Thoracic aorta (tissue), 2 donors: ENCODE measurements around the gene FADS6. TPM values are rescaled to one million over a fixed set of nuclear protein-coding genes. Genes with fewer than 3 reads are reported as not detected.

ENCODE experiments used
- ATAC-seq: fragments of 150-250 bp; one replicate; pipeline ENCODE4 v1.8.0; 2017; ENCODE audit warnings: low read depth; ENCODE audit not compliant: insufficient number of reproducible peaks, low FRiP score
- DNase-seq: peaks from one replicate; pipeline ENCODE4 v3.0.0-alpha.2; 2020; ENCODE audit warnings: low spot score
- H3K27ac ChIP-seq, 2 donors: fragments of 200-600 bp; sonication (generic); 1 replicate in 1 of 2; 2 replicates in 1 of 2; pipeline ENCODE4 v1.5.1; 2016; ENCODE audit warnings: mild to moderate bottlenecking in 2 of 2, moderate library complexity in 2 of 2
- H3K27me3 ChIP-seq: fragments of 200-600 bp; sonication (generic); replicated peaks from 2 replicates; pipeline ENCODE4 v1.6.0; 2016; ENCODE audit warnings: mild to moderate bottlenecking; ENCODE audit not compliant: insufficient read depth
- H3K36me3 ChIP-seq: fragments of 200-600 bp; sonication (generic); one replicate; pipeline ENCODE4 v1.5.1; 2016
- H3K4me1 ChIP-seq, 2 donors: fragments of 200-600 bp; sonication (generic); 1 replicate in 1 of 2; 2 replicates in 1 of 2; pipeline versions ENCODE4 v1.5.1 to v1.6.0; 2016; ENCODE audit warnings: low read depth in 2 of 2, mild to moderate bottlenecking in 1 of 2; ENCODE audit not compliant: control insufficient read depth in 1 of 2
- H3K4me3 ChIP-seq: fragments of 200-600 bp; sonication (generic); 2 replicates; pipeline ENCODE4 v1.5.1; 2016; ENCODE audit warnings: mild to moderate bottlenecking
- H3K9me3 ChIP-seq: fragments of 200-600 bp; sonication (generic); 2 replicates; pipeline ENCODE4 v1.5.1; 2016
- CTCF ChIP-seq: fragments of 200-600 bp; sonication (generic); IDR thresholded peaks from one replicate; pipeline ENCODE4 v1.5.1; 2019; ENCODE audit warnings: antibody characterized with exemption
- total RNA-seq, 2 donors: library from RNA; depleted of rRNA; stranded (reverse); fragments of >200 nt; gene quantifications; one replicate each; pipeline versions ENCODE4 v1.1.0 to v1.2.3, GENCODE V29; 2016

The FADS6 gene
- not detected for total RNA-seq

- H3K27ac ChIP-seq = no peak within 1 kb of the TSS
- peak within 1 kb of the TSS; percentile 61 for H3K4me3 ChIP-seq
- ATAC-seq (no peak), DNase-seq (no peak)
- no peaks in the 10 kb centered on the region for H3K9me3 ChIP-seq
- no peaks in the 10 kb centered on the region for H3K36me3 ChIP-seq
- H3K27me3 ChIP-seq = no peaks in the 10 kb centered on the region
- H3K4me1 ChIP-seq = peaks cover 0 to 9% of the 10 kb centered on the region in 2 donors
- no peak for TF ChIP-seq CTCF
These were observed at the start of gene FADS6 for GRCh38 chr17:74892974-74893911. Gene FADS6, minus strand, starts transcription at chr17:74893633. Its CDS starts 38 bp downstream, at chr17:74893595.

GRCh38 chr17:74941128-74941725 lies 47.8 kb upstream of the FADS6 start:
- Histone ChIP-seq H3K27me3 (no peaks in the 10 kb centered on the region), H3K4me1 (peaks cover 0 to 2% of the 10 kb centered on the region in 2 donors), H3K27ac (no peak overlapping the region), H3K36me3 (no peaks in the 10 kb centered on the region), H3K9me3 (no peaks in the 10 kb centered on the region), H3K4me3 (no peak overlapping the region)
- no peak for ATAC-seq
- no peak for DNase-seq
- TF ChIP-seq CTCF = no peak

- Histone ChIP-seq H3K4me3 (no peak overlapping the region), H3K27ac (no peak overlapping the region), H3K4me1 (peaks cover 0 to 12% of the 10 kb centered on the region in 2 donors), H3K27me3 (no peaks in the 10 kb centered on the region), H3K36me3 (no peaks in the 10 kb centered on the region), H3K9me3 (no peaks in the 10 kb centered on the region)
- ATAC-seq (no peak), DNase-seq (no peak)
- no peak for TF ChIP-seq CTCF
These were observed 46.1 kb upstream of the FADS6 start for GRCh38 chr17:74939534-74939933.

GRCh38 chr17:74938194-74938950 lies 44.9 kb upstream of the FADS6 start:
- no peaks in the 10 kb centered on the region for H3K27me3 ChIP-seq
- no peak overlapping the region for H3K27ac ChIP-seq
- no peaks in the 10 kb centered on the region for H3K36me3 ChIP-seq
- DNase-seq = no peak
- no peaks in the 10 kb centered on the region for H3K9me3 ChIP-seq
- H3K4me1 ChIP-seq = peaks cover 0 to 12% of the 10 kb centered on the region in 2 donors
- H3K4me3 ChIP-seq = no peak overlapping the region
- TF ChIP-seq CTCF = no peak
- no peak for ATAC-seq
